Activated naive CD4-positive, alpha-beta T cell treated with anti-CD3 and anti-CD28 coated beads, Interleukin-2, amount 50 U/mL, for 16 hours (primary cell): ENCODE data around the gene CCDC33.

ENCODE experiments used
- DNase-seq: peaks from one replicate; pipeline ENCODE4 v3.0.0-alpha.2; 2020

The CCDC33 gene

DNA sequence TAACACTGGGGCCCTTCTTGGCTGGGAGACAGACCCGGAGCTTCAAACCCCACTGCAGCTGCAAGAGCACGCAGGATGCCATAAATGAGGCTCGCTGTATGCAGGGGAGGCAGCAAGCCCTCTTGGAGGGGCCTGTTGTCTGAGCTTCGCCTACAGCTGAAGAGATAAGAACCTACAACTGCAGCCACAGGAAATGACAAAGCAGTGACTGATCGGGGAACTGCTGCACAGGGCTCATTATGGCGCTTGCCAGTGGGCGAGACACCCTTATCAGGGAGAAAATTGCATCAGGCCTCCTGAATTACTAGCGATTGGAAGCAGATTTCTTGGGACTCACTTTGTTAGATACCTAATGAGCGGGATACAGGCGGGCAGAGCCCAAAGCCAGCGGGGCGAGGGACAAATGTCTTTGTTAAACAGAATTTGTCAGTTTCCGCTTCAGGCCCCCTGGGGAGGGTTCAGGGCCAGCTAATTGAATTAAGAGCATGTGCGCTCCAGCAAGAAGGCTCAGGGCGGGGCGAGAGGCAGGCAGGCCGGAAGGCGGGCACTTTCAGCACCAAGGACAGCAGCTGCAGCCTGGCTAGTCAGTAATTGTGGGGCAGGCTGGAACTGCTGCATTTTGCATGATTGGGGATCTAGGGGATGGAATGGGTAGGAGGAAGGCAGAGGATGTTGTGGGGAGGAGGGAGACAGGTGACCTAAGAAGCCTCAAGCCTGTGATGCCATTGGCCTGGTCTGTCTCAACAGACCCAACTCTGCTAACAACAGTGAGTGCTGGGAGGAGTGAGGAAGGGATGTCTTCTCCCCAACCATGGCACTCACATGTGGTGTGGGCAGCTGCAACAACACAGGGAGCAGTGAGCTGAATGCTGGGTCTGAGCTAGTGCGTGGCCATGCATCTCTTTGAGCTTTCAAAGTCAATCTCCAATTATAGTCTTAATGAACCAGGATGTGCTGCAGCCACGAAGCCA lies 55.3 kb downstream of the CCDC33 start:
- peak; percentile 64 for DNase-seq

- no peak for DNase-seq
Observed at GRCh38 chr15:74293021-74293810, 57.1 kb downstream of the CCDC33 start.

DNA sequence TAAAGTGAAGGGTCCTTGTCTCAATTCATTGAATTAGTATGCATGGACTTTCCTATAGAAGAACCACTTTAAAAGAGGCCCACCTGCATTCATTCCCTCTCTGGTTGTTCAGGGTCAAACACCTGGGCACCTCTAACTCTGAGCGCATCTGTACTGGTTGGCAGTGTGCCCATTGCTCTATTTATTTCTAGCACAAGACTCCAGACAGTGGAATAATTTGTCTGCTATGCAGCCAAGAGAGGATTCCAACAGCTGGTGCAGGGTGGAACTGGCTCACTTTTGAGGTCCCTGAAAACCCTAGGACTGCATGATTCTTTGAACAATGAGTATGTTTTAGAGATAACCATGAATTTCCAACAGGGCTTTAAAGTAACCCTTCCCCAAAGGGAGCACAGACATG lies 57.9 kb downstream of the CCDC33 start:
- DNase-seq: no peak

DNA sequence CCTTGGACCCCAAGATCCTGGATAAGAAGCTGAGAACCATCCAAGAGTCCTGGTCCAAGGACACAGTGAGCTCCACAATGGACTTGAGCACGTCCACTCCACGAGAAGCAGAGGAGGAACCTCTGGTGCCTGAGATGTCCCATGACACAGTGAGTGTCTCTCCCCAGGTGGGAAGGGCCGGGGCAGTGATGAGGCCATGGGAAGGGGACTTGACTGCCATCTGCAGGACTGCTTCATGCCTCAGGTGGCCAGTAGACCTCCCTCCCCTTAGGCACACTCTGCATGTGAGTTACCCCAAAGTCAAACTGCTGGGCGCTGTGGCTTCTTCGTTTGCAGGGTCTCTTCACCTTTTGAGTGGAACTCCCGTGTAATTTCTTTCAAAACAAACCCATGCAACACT lies 59.7 kb downstream of the CCDC33 start:
- DNase-seq: no peak

GRCh38 chr15:74297887-74298286 lies 61.8 kb downstream of the CCDC33 start:
- no peak for DNase-seq

- no peak for DNase-seq
Observed at GRCh38 chr15:74300057-74300795, 64.1 kb downstream of the CCDC33 start.

GRCh38 chr15:74301583-74302361 lies 65.6 kb downstream of the CCDC33 start:
- no peak for DNase-seq

GRCh38 chr15:74302821-74303359 lies 66.8 kb downstream of the CCDC33 start:
- peak; percentile 48 for DNase-seq

GRCh38 chr15:74303741-74304309 lies 67.7 kb downstream of the CCDC33 start:
- DNase-seq: no peak

DNA sequence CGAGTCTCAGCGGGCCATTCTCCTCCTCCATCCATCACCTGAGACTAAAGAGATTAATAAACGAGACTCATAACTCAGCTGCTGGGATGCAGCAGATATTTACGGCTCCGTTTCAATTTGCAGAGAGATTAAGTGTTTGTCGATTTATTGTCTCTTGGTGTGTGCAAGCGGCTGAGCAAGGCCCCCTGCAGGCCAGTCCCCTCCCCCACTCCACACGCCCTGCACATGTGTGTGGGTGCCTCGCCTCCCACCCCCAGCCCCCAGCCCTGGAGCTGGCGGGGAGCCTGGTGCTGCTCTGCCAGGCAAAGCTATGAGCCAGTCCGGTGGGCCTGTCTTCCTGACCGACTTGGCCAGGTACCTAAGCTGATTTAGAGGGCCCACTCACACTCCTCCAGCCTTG lies 68.3 kb downstream of the CCDC33 start:
- DNase-seq: no peak

DNA sequence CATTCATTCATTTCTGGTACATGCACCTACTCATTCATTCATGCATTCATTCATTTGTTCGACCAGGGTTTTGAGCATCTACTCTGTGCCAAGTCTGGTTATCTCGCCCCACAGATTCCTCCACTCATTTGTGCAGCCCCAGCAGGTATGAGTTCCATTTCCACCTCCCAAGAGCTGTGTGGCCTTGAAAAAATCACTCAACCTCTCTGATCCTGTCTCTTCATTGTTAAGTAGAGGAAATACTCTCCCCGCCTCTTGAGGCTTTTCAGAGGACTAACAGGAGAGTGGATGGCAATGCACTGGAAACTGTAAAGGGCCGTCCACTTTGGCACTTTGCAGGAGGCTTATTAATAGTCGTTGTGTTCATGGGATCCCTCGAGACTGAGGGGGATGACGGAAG lies 69.6 kb downstream of the CCDC33 start:
- no peak for DNase-seq

- DNase-seq: no peak
Observed at GRCh38 chr15:74306781-74307217, 70.7 kb downstream of the CCDC33 start.

DNA sequence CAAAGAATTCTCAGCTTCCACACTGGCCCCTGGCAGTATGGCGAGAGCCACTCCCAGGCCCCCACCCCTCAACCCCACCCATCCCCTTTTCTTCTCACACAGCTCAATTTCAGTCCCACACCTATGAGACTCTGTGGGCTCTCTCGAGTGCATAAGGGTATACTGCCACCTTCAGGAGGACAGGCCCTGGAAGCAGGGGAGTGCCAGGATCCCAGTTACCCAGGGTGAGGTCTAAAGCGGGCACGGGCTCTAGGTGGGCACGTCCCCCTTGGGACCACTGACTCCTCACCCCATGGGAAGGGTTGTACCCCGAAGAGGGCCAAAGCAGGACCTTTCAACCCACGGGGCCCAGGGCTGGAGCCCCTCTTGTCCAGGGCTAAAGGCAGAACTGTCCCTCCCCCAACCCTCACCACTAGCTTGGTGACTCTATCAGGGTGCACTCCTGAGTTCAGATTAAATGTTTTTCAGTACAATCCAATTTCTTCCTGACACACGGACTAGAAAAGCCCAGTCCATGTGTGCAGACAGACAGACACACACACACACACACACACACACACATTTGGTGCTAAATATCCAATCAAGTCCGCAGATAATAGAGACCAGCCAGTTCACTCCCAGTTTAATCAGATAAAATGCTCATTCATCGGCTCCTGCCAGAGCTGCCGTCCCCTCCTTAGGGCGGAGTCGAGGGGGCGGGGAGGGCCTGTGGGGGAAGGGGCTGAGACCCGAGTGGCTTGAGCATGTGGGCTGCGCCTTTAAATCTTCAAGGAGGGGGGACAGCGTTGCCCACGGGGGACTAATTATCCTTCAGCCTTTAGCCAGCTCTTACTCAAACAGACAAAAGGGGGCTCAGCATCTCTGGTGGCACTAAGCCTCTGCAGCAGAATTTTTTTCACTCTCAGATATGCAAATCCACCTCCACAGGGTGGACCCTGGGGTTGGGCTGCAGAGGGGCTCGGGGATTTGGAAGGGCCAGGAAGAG lies 72.0 kb downstream of the CCDC33 start:
- DNase-seq: peak; percentile 22

- no peak for DNase-seq
Observed at GRCh38 chr15:74311734-74312444, 75.8 kb downstream of the CCDC33 start.

- DNase-seq: no peak
Observed at GRCh38 chr15:74312445-74313007, 76.4 kb downstream of the CCDC33 start.

- DNase-seq: no peak
Observed at GRCh38 chr15:74313889-74314288, 77.8 kb downstream of the CCDC33 start.

DNA sequence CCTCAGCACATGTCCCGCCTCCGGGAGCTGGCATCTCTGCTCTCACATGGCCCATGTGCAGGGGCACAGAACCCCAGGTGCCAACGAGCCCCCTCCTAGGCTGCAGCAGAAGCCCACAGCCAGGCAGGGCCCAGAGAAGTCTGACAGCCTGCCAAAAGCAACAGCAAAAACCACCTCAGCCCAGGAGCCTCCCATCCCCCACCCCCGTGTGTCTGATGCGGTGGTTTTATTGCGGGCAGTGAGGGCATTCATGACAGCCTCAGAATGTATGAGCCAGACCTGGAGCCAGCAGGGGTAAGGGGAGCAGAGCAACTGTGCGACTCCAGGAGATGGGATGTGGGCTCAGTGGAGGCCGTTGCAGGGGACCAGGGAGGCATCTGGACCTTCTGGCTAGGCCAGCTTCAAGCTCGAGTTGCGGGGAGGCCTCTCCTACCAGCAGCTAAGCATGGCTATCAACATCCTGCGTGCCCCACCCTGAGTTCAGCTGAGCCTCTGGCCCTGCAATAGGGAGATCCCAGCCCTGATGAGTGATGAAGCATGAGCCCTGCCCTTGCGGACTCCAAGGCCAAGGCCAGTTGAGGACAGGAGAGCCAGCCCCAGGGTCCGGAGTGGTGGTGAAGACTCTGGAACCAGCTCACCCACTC lies 78.8 kb downstream of the CCDC33 start:
- peak; percentile 25 for DNase-seq

DNA sequence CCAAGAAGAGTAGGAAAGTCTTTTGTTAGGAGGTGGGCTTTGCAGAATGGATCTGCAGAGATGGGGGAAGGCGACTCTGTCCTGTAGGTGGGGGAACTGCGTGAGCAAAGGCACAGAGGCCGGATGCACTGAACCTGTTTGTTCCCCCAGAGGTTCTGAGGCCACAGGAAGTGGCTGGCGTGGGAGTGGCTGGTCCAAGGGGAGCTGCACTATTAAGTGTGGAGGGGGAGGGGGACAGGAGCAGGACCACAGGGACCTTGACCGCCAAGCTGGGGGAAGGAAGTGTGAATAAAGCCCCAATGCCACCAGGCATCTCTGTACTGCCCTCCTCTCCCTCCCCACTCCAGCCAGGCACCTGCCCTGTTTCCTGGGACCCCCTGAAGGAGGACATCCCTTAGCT lies 79.5 kb downstream of the CCDC33 start:
- no peak for DNase-seq

DNA sequence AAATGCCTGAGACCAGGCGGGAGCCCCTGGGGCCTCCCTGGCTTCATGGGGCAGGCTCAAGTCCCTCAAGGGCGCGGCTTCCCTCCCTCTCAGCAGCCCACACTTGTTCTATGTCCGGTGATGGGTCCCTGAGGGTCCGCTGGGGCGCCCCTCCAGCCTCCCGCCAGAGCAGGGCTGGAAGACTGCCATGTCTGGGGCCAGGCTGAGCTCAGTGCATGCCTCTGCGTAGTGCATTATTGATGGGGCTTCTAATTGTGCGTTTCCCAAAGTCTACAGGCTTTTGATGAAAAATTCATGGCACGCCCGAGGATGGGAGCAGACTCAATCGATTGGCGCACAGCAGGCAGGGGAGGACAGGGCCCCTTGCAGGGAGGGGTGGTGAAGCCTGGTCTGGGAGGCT lies 80.0 kb downstream of the CCDC33 start:
- DNase-seq: no peak
